Measurements from ENCODE around the gene KIAA0513.

The KIAA0513 gene

GRCh38 chr16:85088570-85089199, 61.1 kb downstream of the KIAA0513 start:
- H3K27ac ChIP-seq: no peak overlapping the region
- TF ChIP-seq CTCF (conservative IDR thresholded peaks at IDR 0.05): no peak
- TF ChIP-seq ZFX (IDR thresholded peaks at IDR 0.05): no peak

- H3K27ac ChIP-seq: no peak overlapping the region
- TF ChIP-seq ZFX (IDR thresholded peaks at IDR 0.05): no peak
- no peak for TF ChIP-seq CTCF (conservative IDR thresholded peaks at IDR 0.05)
Observed at GRCh38 chr16:85089525-85089924, 61.9 kb downstream of the KIAA0513 start.

- no peak for TF ChIP-seq ZFX (IDR thresholded peaks at IDR 0.05)
- TF ChIP-seq CTCF (conservative IDR thresholded peaks at IDR 0.05): no peak
- no peak overlapping the region for H3K27ac ChIP-seq
Observed at GRCh38 chr16:85090181-85090580, 62.6 kb downstream of the KIAA0513 start.

GRCh38 chr16:85090873-85091521, 63.4 kb downstream of the KIAA0513 start:
- no peak overlapping the region for H3K27ac ChIP-seq
- TF ChIP-seq ZFX (IDR thresholded peaks at IDR 0.05): no peak
- no peak for TF ChIP-seq CTCF (conservative IDR thresholded peaks at IDR 0.05)

GRCh38 chr16:85091522-85091910, 63.9 kb downstream of the KIAA0513 start:
- H3K27ac ChIP-seq: no peak overlapping the region
- TF ChIP-seq CTCF (conservative IDR thresholded peaks at IDR 0.05): no peak
- TF ChIP-seq ZFX (IDR thresholded peaks at IDR 0.05): no peak

- TF ChIP-seq ZFX (IDR thresholded peaks at IDR 0.05) (no peak), CTCF (conservative IDR thresholded peaks at IDR 0.05) (no peak)
- no peak overlapping the region for H3K27ac ChIP-seq
Observed at GRCh38 chr16:85092309-85092708, 64.7 kb downstream of the KIAA0513 start.

- TF ChIP-seq CTCF (conservative IDR thresholded peaks at IDR 0.05): no peak
- no peak overlapping the region for H3K27ac ChIP-seq
Observed at GRCh38 chr16:85092851-85093250, 65.3 kb downstream of the KIAA0513 start.
